Stimulated activated CD8-positive, alpha-beta memory T cell treated with anti-CD3 and anti-CD28 coated beads, Interleukin-4, amount 100 ng/mL, for 4 hours (primary cell): ENCODE results near the gene INPP4B.
"Not testable (repeated sequence)": the region's sequence is repeated elsewhere in the genome, so short reads cannot be mapped to it uniquely, and the experiment has no call there.

Source experiments
- DNase-seq, 2 donors: peaks; one replicate each; pipeline ENCODE4 v3.0.0-alpha.2; 2020; ENCODE audit warnings: low read depth in 2 of 2, low spot score in 1 of 2

The INPP4B gene

GRCh38 chr4:142098900-142099545 is 747.1 kb downstream of the INPP4B start:
- no peak for DNase-seq

- no peak for DNase-seq
Observed at GRCh38 chr4:142098380-142098779, 747.7 kb downstream of the INPP4B start.

GRCh38 chr4:142097015-142097414 is 749.1 kb downstream of the INPP4B start:
- no peak for DNase-seq

GRCh38 chr4:142095886-142096605 is 750.1 kb downstream of the INPP4B start:
- DNase-seq, result no peak

- no peak for DNase-seq
Observed at GRCh38 chr4:142092941-142093340, 753.2 kb downstream of the INPP4B start.

GRCh38 chr4:142091691-142092182 is 754.4 kb downstream of the INPP4B start:
- no peak for DNase-seq

- DNase-seq, result no peak
Observed at GRCh38 chr4:142091085-142091513, 755.0 kb downstream of the INPP4B start.

- no peak for DNase-seq
Observed at GRCh38 chr4:142088906-142089305, 757.2 kb downstream of the INPP4B start.

- no peak for DNase-seq
Observed at GRCh38 chr4:142085513-142086292, 760.4 kb downstream of the INPP4B start.

GRCh38 chr4:142083264-142083663 is 762.8 kb downstream of the INPP4B start:
- DNase-seq, result no peak

- DNase-seq, result no peak
Observed at GRCh38 chr4:142081025-142081424, 765.1 kb downstream of the INPP4B start.

- no peak for DNase-seq
Observed at GRCh38 chr4:142079959-142080358, 766.1 kb downstream of the INPP4B start.

- DNase-seq, result no peak
Observed at GRCh38 chr4:142077048-142077447, 769.1 kb downstream of the INPP4B start.

- not testable (repeated sequence) for DNase-seq
Observed at GRCh38 chr4:142068304-142068703, 777.8 kb downstream of the INPP4B start.

GRCh38 chr4:142066562-142066961 is 779.5 kb downstream of the INPP4B start:
- DNase-seq, result not testable (repeated sequence)

GRCh38 chr4:142065086-142065647 is 780.9 kb downstream of the INPP4B start:
- DNase-seq, result no peak

GRCh38 chr4:142064181-142064580 is 781.9 kb downstream of the INPP4B start:
- no peak for DNase-seq

GRCh38 chr4:142045996-142046395 is 800.1 kb downstream of the INPP4B start:
- DNase-seq, result no peak

GRCh38 chr4:142044271-142044670 is 801.8 kb downstream of the INPP4B start:
- DNase-seq, result no peak

- no peak for DNase-seq
Observed at GRCh38 chr4:142043509-142043908, 802.6 kb downstream of the INPP4B start.

GRCh38 chr4:142041788-142042187 is 804.3 kb downstream of the INPP4B start:
- DNase-seq, result no peak
